Gastroesophageal sphincter (tissue), 3 donors: ENCODE measurements around the gene DPF3.

Experiments
- CTCF ChIP-seq, 4 experiments: fragments of 200-600 bp in 2 of 4; fragments of 450-650 bp in 2 of 4; sonication (generic) in 1 of 4; IDR thresholded peaks; one replicate each; pipeline ENCODE4 v1.5.1; 2017 to 2019; ENCODE audit warnings: antibody characterized with exemption in 4 of 4, mild to moderate bottlenecking in 2 of 4, moderate library complexity in 2 of 4
- POLR2AphosphoS5 ChIP-seq: sonication (generic); formaldehyde crosslinking; IDR thresholded peaks from one replicate; pipeline ENCODE4 v1.6.1; 2017; ENCODE audit warnings: antibody characterized with exemption

- TF ChIP-seq POLR2AphosphoS5: no peak
- no peak for TF ChIP-seq CTCF (IDR thresholded peaks at IDR 0.05)
Measured at GRCh38 chr14:72740504-72740961, 153.4 kb downstream of the DPF3 start.
